Keratinocyte (primary cell): Measurements from ENCODE around the gene NSUN3.

Experiments used
- CTCF ChIP-seq, 3 experiments: IDR thresholded peaks in 1 of 3; conservative IDR thresholded peaks in 1 of 3; optimal IDR thresholded peaks in 1 of 3; 2 replicates in 2 of 3; 3 replicates in 1 of 3; pipeline versions ENCODE3 to v1.5.1; 2011; ENCODE audit warnings: low read length in 3 of 3, mild to moderate bottlenecking in 3 of 3, moderate library complexity in 2 of 3, control low read depth in 1 of 3, inconsistent platforms in 1 of 3; ENCODE audit not compliant: insufficient read depth in 2 of 3; ENCODE audit errors: extremely low read depth in 1 of 3
- EZH2 ChIP-seq: IDR thresholded peaks from one replicate; pipeline ENCODE4 v1.6.1; 2012; ENCODE audit warnings: inconsistent platforms, mild to moderate bottlenecking, low read length, moderate library complexity

- TF ChIP-seq EZH2 (no peak), CTCF (optimal IDR thresholded peaks at IDR 0.05 in 1 of 3, IDR thresholded peaks at IDR 0.05 in 1 of 3, conservative IDR thresholded peaks at IDR 0.05 in 1 of 3; ENCODE audit: extremely low read depth in 1 of 3, insufficient read depth in 2 of 3, low read length in 3 of 3) (no peak)
Measured at GRCh38 chr3:94028093-94028837, 34.6 kb upstream of the NSUN3 start, which contains the start of gene STX19.
